NCI-H345 (cell line): ENCODE results near the gene WBP2NL.
"Not testable (repeated sequence)": the region's sequence is repeated elsewhere in the genome, so short reads cannot be mapped to it uniquely, and the experiment has no call there.

ENCODE experiments used
- DNase-seq: peaks from one replicate; lab custom pipeline; 2025; lab: John Stamatoyannopoulos, UW

The WBP2NL gene

DNA sequence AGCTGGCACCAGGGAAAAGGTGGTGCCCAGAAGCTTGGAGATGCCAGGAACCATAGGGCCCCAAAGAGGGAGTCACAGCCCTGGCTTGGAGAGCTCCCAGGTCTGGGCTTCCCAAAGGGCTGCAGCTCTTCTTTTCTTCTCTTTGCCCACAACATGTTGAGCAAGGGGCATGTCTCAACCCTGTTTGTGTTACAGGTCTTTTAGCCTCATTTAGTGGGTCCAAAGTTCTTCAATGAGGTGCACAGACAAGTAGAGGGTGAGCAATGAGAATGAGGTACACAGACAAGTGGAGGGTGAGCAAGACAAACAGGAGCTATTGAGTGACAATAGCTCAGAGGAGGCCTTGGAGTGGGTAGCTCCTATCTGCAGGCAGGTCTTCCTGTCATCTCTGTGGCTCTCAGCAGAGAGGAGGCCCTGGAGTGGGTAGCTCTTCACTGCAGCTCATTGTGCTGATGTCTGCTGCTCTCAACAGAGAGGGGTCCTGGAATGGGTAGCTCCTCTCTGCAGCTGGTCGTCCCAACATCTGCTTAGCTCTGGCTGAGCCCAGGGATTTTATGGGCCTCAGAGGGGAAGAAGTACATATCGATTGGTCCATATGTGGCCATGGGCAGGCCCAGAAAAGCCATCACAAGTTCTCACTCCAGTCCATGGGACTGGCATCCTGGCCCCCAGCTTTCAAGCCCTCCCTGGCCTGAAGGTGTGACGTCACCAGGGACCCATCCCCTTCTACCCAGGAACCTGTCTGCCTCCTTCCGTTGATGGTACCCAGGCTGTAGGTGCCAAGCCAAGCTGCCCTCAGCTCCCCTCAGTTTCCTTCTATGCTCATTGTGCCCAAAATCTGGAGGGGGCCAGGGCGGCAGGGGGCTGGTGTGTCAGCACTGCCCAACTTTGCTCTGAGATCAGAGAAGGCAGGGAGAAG lies 34.9 kb downstream of the WBP2NL start:
- DNase-seq, result no peak

DNA sequence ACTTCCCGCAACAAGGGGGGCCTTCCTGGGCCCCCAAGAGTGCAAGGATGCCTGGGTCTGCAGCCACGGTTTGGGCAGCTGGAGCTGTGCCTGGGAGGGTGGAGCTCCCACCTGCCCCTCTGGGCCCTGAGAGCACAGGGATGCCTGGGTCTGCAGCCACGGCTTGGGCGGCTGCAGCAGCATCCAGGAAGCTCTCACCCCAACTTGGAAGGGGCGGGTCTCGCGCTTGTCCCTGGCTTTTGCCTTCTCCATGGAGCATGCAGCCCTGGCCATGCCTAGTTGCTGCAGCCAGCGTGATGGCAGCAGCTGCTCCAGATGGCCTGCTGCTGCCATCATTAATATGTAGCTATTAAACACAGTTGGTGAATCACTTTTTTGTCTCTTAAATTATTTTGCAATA lies 36.7 kb downstream of the WBP2NL start:
- DNase-seq, result no peak

DNA sequence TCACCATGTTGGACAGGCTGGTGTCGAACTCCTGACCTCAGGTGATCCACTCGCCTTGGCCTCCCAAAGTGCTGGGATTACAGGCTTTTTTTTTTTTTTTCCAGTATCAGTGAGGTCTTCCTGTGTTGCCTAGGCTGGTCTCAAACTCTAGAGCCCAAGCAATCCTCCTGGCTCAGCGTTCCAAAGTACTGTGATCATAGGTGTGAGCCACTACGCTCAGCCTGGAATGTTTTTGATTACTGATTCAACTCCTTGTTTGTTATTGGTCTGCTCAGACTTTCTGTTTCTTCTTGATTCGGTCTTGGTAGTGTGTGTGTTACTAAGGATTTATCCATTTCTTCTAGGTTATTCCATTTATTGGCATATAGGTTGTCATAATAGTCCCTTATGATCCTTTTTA lies 40.7 kb downstream of the WBP2NL start:
- no peak for DNase-seq

DNA sequence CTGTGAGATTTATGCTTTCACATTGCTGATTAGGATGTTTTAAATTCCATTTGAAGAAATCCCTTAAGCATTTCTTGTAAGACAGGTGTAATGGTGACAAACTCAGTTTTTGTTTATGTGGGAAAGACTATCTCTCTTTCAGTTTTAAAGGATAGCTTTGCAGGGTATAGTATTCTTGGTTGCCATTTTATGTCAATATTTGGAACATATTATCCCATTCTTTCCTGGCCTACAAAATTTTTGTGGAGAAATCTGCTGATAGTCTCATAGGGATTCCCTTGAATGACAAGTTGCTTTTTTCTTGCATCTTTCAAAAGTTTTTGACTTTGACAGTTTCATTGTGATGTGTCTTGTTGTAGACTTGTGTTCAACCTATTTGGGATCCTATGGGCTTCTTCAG lies 43.2 kb downstream of the WBP2NL start:
- no peak for DNase-seq

DNA sequence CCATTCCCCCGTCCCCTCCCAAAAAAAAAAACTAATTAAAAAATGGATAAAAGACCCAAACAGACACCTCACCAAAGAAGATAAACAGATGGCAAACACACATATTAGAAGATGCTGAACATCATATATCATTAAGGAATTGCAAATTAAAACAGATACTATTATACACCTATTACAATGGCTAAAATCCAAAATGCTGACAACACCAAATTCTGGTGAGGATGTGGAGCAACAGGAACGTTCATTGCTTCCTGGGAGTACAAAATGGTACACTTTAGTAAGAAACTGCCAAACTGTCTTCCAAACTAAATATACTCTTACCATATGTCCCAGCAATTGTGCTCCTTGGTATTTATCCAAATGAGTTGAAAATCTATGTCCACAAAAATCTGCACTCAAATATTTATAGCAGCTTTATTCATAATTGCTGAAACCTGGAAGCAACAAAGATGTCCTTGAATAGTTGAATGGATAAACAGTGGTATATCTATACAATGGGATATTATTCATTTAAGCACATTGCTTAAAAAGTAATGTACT lies 52.1 kb downstream of the WBP2NL start:
- no peak for DNase-seq

DNA sequence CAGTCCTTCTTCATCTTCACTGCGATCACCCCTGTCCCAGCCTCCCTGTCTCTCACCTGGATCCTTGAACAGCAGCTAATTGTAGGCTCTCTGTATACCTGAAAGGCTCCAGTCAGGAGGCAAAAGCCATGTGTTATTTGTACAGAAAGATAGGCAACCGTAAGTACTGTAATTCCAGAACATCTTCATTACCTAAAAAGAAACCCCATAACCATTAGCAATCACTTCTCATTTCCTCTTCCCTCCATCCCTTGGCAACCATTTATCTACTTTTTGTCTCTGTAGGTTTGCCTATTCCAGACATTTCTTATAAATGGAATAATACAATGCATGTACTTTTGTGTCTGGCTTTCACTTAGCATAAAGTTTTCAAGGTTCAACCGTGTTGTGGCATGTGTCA lies 54.2 kb downstream of the WBP2NL start:
- DNase-seq, result no peak

DNA sequence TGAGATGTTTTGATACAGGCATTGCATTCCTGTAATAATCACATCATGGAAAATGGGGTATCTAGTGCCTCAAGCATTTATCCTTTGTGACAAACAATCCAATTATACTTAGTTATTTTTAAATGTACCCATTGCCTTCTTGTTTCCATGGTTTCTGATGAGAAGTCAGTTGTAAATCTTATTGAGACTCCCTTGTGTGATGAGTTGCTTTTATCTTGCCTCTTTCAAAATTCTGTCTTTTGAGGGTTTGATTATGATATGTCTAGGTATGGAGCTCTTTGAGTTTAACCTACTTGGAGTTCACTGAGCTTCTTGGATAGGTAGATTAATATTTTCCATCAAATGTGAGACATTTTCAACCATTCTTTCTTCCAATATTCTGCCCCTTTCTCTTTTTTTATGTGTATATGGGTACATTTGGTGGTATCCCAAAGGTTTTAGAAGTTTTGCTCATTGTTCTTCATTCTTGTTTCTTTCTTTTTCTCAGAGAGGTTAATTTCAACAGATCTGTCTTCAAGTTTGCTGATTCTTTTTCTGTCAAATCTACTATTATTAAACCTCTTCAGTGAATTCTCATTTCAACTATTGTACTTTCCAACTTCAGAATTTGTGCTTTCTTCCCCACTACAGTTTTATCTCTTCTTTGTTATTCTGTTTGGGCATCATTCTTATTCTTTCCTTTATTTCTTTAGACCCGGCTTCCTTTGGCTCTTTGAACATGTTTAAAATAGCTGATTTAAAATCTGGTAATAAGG lies 58.3 kb downstream of the WBP2NL start:
- DNase-seq, result no peak

DNA sequence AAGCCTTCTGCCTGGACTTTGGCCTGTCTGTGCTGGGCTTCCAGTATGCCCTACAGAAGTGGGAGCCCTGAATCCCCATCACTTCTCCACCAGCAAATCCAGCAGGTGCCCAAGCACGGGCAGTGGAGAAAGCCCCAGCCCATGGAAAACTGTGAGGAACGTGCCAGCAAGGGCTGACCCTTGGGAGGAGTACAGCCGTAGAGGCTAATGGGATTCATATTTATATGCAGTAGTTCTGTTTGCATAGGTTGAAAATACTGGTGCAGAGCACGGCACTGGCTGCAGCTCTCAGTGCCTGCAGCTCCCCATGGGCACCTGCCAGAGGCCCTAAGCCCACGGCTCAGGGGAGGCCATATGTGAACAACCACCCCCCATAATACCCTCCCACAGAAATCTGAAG lies 61.9 kb downstream of the WBP2NL start:
- no peak for DNase-seq

DNA sequence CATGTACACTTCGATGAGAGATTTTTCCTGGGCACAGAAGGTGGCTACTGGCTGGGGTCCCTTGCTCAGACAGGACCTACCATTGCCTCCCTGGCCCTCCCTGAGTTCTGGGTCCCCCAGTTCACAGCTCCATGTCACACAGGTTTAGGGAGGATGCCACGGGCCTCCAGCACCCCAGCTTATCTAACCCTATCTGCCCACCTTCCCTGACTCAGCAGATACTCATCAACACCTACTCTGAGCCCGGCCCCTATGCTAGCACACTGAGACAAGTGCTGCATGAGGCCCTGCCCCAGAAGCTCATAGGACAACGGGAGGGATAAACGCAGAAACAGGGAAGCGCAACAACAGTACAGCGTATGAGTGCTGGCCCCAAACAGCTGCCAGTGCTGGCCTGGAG lies 62.5 kb downstream of the WBP2NL start:
- no peak for DNase-seq

DNA sequence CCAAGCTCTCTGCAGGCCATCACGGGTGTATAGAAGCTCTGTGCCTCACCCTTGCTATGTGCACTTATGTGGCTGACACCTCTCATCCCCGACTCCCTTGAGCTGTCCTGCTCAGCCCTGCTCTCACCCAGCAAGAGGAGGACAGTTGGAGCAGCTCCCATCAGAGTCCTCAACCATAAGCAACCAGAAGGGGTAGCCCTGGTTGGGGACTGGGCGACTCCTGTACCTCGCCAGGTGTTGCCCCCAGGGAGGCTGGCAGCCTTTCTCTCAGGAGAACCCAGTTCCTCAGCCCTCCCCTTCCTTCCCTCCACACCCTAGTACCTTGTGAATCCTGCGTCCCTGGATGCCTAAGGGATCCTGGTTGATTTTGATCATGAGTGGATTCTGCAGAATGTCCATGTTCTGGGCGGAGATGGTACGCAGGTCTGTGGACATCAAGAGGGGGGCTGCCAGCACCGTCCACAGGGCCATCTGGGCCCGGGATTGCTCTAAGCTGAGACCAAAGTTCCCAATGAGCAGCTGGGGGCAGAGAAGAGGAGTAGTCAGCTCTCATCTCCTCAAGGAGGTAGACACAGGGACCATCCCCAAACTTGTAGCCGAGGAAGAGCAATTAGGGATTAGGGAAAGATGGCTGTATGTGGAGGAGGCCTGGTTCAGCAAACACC lies 64.0 kb downstream of the WBP2NL start:
- no peak for DNase-seq

DNA sequence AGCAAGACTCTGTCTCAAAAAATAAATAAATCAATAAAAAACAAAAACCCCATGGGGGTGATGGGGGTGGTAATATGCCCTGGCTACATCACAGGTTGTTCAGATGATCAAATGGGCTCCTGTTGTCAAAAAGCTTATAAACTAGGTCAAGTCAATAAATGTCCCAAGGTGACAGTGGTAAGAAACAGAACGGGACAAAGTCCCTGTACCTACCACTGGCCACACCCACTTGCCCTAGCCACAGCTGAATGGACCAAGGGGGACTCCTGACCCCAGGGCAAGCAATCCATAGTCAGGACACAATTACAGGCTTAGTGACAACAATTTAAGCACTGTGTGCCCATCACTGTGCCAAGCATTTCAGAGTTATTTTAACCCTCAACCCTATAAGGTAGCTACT lies 66.0 kb downstream of the WBP2NL start:
- DNase-seq, result no peak

DNA sequence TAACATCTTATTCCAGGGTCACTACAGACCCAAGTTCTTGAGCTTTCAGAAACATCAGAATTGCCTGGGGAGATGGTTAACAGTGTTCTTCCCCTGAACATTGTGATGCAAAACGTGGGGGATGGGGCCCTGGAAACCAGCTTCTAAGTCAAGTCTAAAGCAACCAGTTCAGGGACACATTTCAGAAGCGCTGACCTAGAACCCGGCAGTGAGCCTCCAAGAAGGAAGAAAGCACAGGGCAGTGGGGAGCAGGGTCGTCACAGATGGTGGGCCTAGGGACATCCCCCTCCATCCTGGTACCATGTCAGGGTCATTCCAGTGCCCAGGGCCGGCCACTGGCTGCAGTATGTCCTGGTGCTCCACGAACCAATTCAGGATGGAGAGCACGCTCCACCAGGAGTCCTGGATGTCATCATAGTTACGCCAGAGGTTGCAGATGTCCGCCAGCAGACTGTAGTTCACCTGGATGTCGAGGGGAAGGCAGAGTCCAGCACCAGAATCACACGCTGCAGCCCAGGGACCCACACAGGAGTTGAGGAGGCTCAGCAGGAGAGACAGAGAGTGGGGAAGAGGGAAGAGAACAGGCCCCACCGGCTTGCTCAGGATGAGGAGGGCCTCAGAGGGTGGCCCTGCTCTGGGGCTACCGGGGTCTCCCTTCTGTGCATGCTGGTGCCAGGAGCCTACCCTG lies 67.0 kb downstream of the WBP2NL start:
- DNase-seq, result no peak

DNA sequence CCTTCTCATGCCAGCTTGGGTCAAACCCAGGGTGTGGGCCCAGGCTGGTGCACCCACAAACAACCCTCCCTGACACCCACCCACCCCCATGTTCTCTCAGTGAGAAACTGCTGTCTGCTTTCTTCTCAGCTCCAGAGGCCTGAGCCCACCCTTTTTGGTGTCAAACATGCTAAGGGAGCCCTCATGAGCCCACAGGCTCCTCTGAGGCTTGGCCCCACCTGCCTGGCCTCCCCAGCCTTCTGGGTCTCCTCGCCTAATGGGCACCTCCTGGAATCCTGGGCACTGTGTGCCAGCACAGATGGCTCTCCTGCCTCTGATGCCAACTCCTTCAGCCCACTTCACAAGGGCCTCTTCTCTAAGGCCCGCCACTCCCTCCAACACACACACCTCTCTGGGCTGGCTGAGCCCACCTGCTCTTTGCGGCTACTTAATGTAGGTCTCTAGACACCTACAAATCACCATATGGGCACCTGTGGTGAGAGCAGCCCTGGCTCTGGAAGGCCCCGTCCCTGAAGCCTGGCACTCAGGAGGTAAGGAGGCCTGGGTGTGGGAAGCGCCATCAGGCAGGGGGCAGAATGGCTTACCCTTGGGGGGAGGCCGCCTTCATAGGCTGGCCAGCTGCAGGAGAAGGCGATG lies 67.7 kb downstream of the WBP2NL start:
- DNase-seq, result no peak

DNA sequence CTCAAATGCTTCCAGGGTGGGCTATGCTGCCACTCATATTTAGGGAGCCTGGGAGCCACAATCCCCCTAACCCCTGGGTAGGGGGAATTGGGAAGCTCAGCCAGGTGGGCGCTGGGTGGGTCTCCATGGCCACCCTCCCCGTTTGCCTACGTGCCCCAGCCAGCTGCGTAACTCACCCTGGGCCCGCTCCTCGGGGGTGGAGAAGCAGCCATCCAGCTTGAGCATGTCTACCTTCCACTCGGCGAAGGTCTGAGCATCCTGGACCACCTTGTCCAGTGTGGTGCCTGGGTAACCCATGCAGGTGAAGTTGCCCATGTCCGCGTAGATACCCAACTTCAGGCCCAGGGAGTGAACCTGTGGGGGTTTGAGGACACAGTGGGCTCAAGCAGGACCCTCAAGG lies 68.3 kb downstream of the WBP2NL start:
- DNase-seq, result no peak

DNA sequence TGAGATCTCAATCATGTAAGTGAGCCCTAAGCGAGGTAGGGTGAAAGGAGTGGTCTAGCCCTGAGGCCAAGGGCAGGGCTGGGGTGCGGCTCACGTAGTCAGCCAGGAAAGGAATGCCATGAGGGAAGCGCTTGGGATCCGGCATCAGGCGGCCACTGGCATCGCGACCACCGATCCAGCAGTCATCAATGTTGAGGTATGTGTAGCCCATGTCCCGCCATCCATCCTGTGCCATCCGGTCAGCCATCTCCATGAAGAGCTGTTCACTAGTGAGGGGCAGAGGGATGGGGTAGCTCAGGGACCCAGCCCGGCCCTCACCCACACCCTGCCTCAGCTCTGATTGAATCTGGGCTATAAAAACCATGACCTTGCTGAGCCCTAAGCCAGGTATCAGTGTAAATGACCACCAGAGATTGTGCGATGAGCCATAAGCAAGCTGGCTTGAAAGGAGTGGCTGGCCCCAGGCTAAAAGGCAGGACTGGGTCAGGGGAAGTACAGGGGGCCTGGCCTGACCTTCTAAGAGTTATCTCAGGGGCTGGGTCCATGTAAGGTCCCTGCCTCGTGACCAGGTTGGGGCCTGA lies 69.2 kb downstream of the WBP2NL start:
- DNase-seq, result no peak

DNA sequence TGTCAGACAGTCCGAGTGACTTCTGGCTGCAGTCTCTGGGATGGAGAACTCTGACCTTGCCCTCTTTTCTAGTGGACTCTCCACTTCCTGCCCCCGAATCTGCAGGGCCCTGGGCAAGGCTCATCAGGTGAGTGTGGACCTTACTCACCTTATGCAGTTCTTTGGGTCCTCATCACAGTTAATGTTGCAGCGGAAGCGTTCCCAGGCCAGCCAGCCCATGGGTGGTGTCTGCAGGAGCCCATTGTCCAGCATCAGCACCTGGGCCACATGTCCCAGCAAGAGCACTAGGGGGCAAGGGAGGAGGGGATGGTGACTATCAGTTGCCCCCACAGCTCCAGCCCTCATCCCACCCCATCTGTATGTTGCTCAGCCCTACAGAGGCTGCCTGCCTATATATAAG lies 69.7 kb downstream of the WBP2NL start:
- DNase-seq, result no peak

DNA sequence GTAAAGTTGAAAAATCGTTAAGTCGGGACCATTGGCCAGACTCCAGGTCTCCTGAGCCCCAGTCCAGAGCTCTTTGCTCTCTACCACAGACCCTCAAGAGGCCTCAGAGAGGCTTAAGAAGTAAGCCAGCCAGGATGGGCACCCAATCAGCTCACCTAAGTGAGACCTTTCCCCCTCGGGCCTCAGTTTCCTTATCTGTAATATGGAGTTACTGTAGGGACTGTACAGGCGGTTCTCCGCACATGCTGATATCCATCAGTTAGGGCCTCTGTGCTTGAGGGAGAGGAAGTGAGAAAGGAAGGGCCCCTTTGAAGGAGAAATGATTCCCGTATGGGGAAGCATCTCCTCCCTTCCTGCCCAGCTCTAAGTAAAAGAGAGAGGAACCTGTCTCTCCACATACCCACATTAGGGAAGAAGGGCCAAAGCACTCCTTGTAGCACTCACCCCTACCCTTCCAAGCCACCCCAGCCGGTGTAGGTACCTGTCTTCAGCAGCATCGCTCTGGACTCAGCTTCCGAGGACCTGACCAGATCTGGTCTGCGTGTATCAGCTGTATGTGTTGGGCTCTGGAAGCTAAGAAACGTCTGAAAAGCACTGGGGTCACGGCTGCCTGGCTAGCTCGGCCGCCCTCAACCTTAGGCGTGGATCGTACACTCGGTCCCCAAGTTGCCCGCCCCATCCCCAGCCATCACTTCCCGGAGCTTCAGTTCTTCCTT lies 71.4 kb downstream of the WBP2NL start:
- no peak for DNase-seq

DNA sequence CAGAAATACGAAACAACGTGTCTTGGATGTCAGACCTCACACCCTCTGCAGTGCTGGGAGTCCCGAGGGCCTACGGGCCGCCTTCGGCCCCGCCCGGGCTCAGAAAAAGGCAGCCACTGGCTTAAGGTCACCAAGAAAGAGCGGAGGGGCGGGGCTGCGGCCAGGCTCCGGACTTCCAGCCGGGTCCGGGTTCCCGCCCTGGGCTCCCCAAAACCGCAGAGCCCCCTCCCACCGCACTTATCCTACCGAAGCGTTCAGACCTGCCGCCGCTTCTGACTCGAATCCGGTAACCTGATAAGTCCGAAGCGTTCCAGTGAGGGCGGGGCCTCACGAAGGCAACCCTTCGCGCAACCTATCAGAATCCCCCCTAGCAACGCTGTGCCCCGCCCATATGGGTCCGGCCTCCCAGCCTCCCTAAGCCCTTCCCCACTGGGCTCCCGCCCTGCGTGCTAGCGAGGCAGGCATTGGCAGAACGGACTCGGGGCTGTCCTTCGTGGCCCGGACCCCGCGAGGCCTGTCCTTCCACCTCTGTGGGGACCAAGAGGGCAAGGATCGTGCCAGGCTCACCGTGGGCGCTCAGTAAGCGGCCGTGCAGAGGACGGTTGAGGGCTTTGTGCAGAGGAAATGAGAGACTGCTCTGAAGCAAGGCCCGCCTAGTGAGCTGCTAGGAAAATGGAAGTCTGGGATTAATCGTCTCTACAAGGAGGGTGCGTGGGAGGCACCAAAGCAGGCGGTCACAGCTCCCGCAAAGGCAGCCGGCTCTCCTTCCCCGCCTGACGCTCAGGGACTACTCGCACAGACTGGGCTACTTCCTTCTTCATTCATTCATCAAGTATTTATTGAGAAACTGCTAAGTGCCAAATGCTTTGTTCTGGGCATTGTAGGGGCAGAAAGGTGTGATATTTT lies 72.2 kb downstream of the WBP2NL start, which contains the start of gene NAGA:
TSS of gene NAGA (minus strand) at position 296 of the 906 bp plus-strand sequence. CDS start 515 bp downstream, outside the sequence.
- peak; percentile 96 for DNase-seq

DNA sequence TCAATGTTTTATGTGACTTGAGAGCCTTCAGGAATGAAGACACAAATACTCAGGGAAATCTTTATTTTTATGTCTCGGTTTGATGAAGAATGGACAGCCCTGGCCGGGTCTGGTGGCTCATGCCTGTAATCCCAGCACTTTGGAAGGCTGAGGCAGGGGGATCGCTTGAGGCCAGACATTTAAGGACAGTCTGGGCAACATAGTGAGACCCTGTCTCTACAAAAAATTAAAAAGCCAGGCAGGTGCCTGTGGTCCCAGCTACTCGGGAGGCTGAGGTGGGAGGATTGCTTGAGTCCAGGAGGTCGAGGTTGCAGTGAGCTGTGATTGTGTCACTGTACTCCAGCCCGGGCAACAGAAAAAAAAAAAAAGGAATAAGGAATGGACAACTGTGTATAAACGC lies 72.9 kb downstream of the WBP2NL start:
- not testable (repeated sequence) for DNase-seq
